ENCODE measurements around the gene SFXN2. TPM values are rescaled to one million over a fixed set of nuclear protein-coding genes. Genes with fewer than 3 reads are reported as not detected.
"Not testable (repeated sequence)": the region's sequence is repeated elsewhere in the genome, so short reads cannot be mapped to it uniquely, and the experiment has no call there.

The SFXN2 gene
- total RNA-seq, 4 donors from 2014 or later, result 1.2 to 16.9 (median 8.5) TPM

- intact Hi-C loops (cut with DNase I; ENCODE audit: low total_unique reads), result no loop called here
- DNase-seq, result peak; percentile 73
These were observed 20.7 kb downstream of the SFXN2 start for GRCh38 chr10:102735065-102735562.

GRCh38 chr10:102738692-102739121 lies 24.3 kb downstream of the SFXN2 start:
- Histone ChIP-seq H3K4me1 (peaks cover 0 to 4% of the 10 kb centered on the region in 2 donors), H3K36me3 (no peaks in the 10 kb centered on the region), H3K4me3 (no peak overlapping the region), H3K27ac (no peak overlapping the region), H3K9me3 (no peaks in the 10 kb centered on the region), H3K27me3 (no peaks in the 10 kb centered on the region)
- intact Hi-C loops (cut with DNase I; ENCODE audit: low total_unique reads), result no loop called here
- DNase-seq, result no peak
- no peak for TF ChIP-seq POLR2A (IDR thresholded peaks at IDR 0.05)
- TF ChIP-seq CTCF (IDR thresholded peaks at IDR 0.05), result no peak

More at GRCh38 chr10:102735065-102735562, 20.7 kb downstream of the SFXN2 start:
- no peaks in the 10 kb centered on the region for H3K27me3 ChIP-seq
- H3K9me3 ChIP-seq, result no peaks in the 10 kb centered on the region
- H3K36me3 ChIP-seq, result no peaks in the 10 kb centered on the region
- TF ChIP-seq POLR2A (IDR thresholded peaks at IDR 0.05) (no peak), CTCF (IDR thresholded peaks at IDR 0.05) (no peak)
- no peaks in the 10 kb centered on the region for H3K4me1 ChIP-seq
- H3K4me3 ChIP-seq, result no peak overlapping the region
- peak overlapping the region; percentile 61 to 62 for H3K27ac ChIP-seq

- Histone ChIP-seq H3K27ac (no peak overlapping the region), H3K4me1 (peaks cover 0 to 4% of the 10 kb centered on the region in 2 donors), H3K36me3 (no peaks in the 10 kb centered on the region), H3K4me3 (no peak overlapping the region), H3K27me3 (no peaks in the 10 kb centered on the region), H3K9me3 (no peaks in the 10 kb centered on the region)
- no peak for DNase-seq
- no peak for TF ChIP-seq CTCF (IDR thresholded peaks at IDR 0.05)
- TF ChIP-seq POLR2A (IDR thresholded peaks at IDR 0.05), result no peak
- intact Hi-C loops (cut with DNase I; ENCODE audit: low total_unique reads), result loop anchor here (10.0 kb wide), 1 partner anchor 55 kb away; no protein-coding TSS in a partner anchor
These were observed 25.8 kb downstream of the SFXN2 start for GRCh38 chr10:102740229-102740628.

- TF ChIP-seq POLR2A (IDR thresholded peaks at IDR 0.05) (no peak), CTCF (IDR thresholded peaks at IDR 0.05) (no peak)
- Histone ChIP-seq H3K9me3 (no peaks in the 10 kb centered on the region), H3K4me1 (peaks cover 0 to 4% of the 10 kb centered on the region in 2 donors), H3K27me3 (no peaks in the 10 kb centered on the region), H3K27ac (no peak overlapping the region), H3K36me3 (no peaks in the 10 kb centered on the region), H3K4me3 (no peak overlapping the region)
- DNase-seq, result no peak
- intact Hi-C loops (cut with DNase I; ENCODE audit: low total_unique reads), result loop anchor here (10.0 kb wide), 1 partner anchor 53 kb away; no protein-coding TSS in a partner anchor
These were observed 27.3 kb downstream of the SFXN2 start for GRCh38 chr10:102741726-102742237.

GRCh38 chr10:102742313-102742712 lies 27.9 kb downstream of the SFXN2 start:
- H3K9me3 ChIP-seq, H3K27ac ChIP-seq, DNase-seq, H3K27me3 ChIP-seq, H3K4me3 ChIP-seq, H3K4me1 ChIP-seq, H3K36me3 ChIP-seq: not testable (repeated sequence)
- intact Hi-C loops (cut with DNase I; ENCODE audit: low total_unique reads), result loop anchor here (10.0 kb wide), 1 partner anchor 52 kb away; no protein-coding TSS in a partner anchor

All from uterus (tissue), 4 donors.